HepG2 (cell line): ENCODE results near the gene TTC22. TPM values are rescaled to one million over a fixed set of nuclear protein-coding genes. Genes with fewer than 3 reads are reported as not detected.

Experiments used
- ATAC-seq: fragments of 200-7000 bp; cut with Tn5 transposase; 3 replicates; pipeline ENCODE4 v1.9.1; 2020; ENCODE audit warnings: mild to moderate bottlenecking, moderate library complexity
- BruUV-seq: library from RNA; stranded (reverse); fragments of 400-500 nt; replicated peaks from 2 replicates; lab custom pipeline; 2021; lab: Mats Ljungman, UMichigan
- CTCF ChIA-PET: fragments of 300-600 bp; formaldehyde crosslinking; extraction: SDS; loops from one replicate; lab custom pipeline; 2021; ENCODE audit warnings: low total read pairs, inconsistent platforms, low intra/inter-chr PET ratio; lab: Yijun Ruan, JAX
- POLR2A ChIA-PET: fragments of 350-600 bp; sonication (Branson Sonifier 250); formaldehyde crosslinking; loops from one replicate; lab custom pipeline; 2020; ENCODE audit warnings: antibody characterized with exemption, inconsistent platforms; lab: Yijun Ruan, JAX
- DNase-seq: peaks from one replicate; pipeline ENCODE4 v3.0.0-alpha.2; 2015; ENCODE audit warnings: low spot score
- FAIRE-seq: peaks from 3 replicates; lab custom pipeline; 2011; peaks lifted over from hg19 to GRCh38; lab: Jason Lieb, UNC
- H2AFZ ChIP-seq: one replicate; pipeline ENCODE4 v1.6.1; 2011; ENCODE audit warnings: low read length, inconsistent platforms
- H3K27ac ChIP-seq: fragments of 300-600 bp; 3 replicates; pipeline ENCODE4 v1.8.0; 2011; ENCODE audit warnings: mixed run types, mild to moderate bottlenecking, mixed read lengths, low read length, inconsistent platforms; ENCODE audit not compliant: insufficient read depth; ENCODE audit errors: extremely low read length
- H3K27me3 ChIP-seq, 2 experiments: fragments of 200-600 bp in 1 of 2; 2 replicates in 1 of 2; 3 replicates in 1 of 2; pipeline versions ENCODE4 v1.6.0 to v1.8.0; 2011; ENCODE audit warnings: low read length in 2 of 2, mild to moderate bottlenecking in 2 of 2, moderate library complexity in 2 of 2, inconsistent platforms in 1 of 2; ENCODE audit not compliant: insufficient read depth in 2 of 2, control insufficient read depth in 1 of 2
- H3K36me3 ChIP-seq, 2 experiments: fragments of 200-600 bp in 1 of 2; replicated peaks in 1 of 2; 2 replicates in 1 of 2; 3 replicates in 1 of 2; pipeline versions ENCODE4 v1.5.1 to v1.8.0; 2011; ENCODE audit warnings: low read length in 2 of 2, inconsistent platforms in 1 of 2; ENCODE audit not compliant: insufficient read depth in 2 of 2, control insufficient read depth in 1 of 2
- H3K4me1 ChIP-seq: 2 replicates; pipeline ENCODE4 v1.5.1; 2012; ENCODE audit warnings: low read length, inconsistent platforms; ENCODE audit not compliant: insufficient read depth
- H3K4me2 ChIP-seq: 2 replicates; pipeline ENCODE4 v1.6.0; 2011; ENCODE audit warnings: low read depth, low read length, inconsistent platforms
- H3K4me3 ChIP-seq, 3 experiments: fragments of 200-600 bp in 1 of 3; sonication (generic), shearing (Covaris generic) in 1 of 3; replicated peaks in 1 of 3; 2 replicates each; pipeline ENCODE4 v1.5.1; 2011 to 2016; ENCODE audit warnings: low read length in 3 of 3, inconsistent platforms in 2 of 3, low read depth in 2 of 3, mild to moderate bottlenecking in 2 of 3, control low read depth in 1 of 3, mixed read lengths in 1 of 3; ENCODE audit not compliant: insufficient read depth in 1 of 3
- H3K79me2 ChIP-seq: one replicate; pipeline ENCODE4 v1.6.1; 2011; ENCODE audit warnings: low read length, inconsistent platforms; ENCODE audit not compliant: insufficient read depth
- H3K9ac ChIP-seq: 2 replicates; pipeline ENCODE4 v1.6.0; 2011; ENCODE audit warnings: mild to moderate bottlenecking, low read depth, low read length, inconsistent platforms; ENCODE audit not compliant: insufficient read depth
- H3K9me3 ChIP-seq: 2 replicates; pipeline ENCODE4 v1.5.1; 2012; ENCODE audit warnings: mild to moderate bottlenecking, low read length
- H4K20me1 ChIP-seq: 2 replicates; pipeline ENCODE4 v1.6.0; 2011; ENCODE audit warnings: inconsistent platforms, mild to moderate bottlenecking, low read length, moderate library complexity; ENCODE audit not compliant: insufficient read depth
- CC2D1A ChIP-seq: sonication (generic); formaldehyde crosslinking; IDR thresholded peaks from 2 replicates; pipeline ENCODE4 v1.8.1; 2023; ENCODE audit warnings: mild to moderate bottlenecking, missing genetic modification reagents
- DNMT3B ChIP-seq: conservative IDR thresholded peaks from 2 replicates; pipeline ENCODE4 v1.6.1; 2016; ENCODE audit warnings: missing biosample characterization, control low read depth
- FOXM1 ChIP-seq: sonication (generic); formaldehyde crosslinking; IDR thresholded peaks from 2 replicates; pipeline ENCODE4 v1.5.0; 2020; ENCODE audit warnings: missing genetic modification reagents
- GATAD2A ChIP-seq: IDR thresholded peaks from 2 replicates; pipeline ENCODE4 v1.6.1; 2016
- ISL2 ChIP-seq: sonication (generic); formaldehyde crosslinking; IDR thresholded peaks from 2 replicates; pipeline ENCODE4 v1.5.0; 2020; ENCODE audit warnings: missing genetic modification reagents
- KDM1A ChIP-seq: IDR thresholded peaks from 2 replicates; pipeline ENCODE4 v1.6.1; 2016; ENCODE audit warnings: missing compliant biosample characterization
- MED1 ChIP-seq: sonication (generic); formaldehyde crosslinking; IDR thresholded peaks from 2 replicates; pipeline ENCODE4 v1.4.0; 2020; ENCODE audit warnings: missing genetic modification reagents
- NCOA1 ChIP-seq: sonication (generic); formaldehyde crosslinking; IDR thresholded peaks from 2 replicates; pipeline ENCODE4 v1.9.0; 2021; ENCODE audit warnings: missing genetic modification reagents
- PLSCR1 ChIP-seq: sonication (generic); formaldehyde crosslinking; IDR thresholded peaks from 2 replicates; pipeline ENCODE4 v1.5.0; 2020; ENCODE audit warnings: missing genetic modification reagents, mild to moderate bottlenecking, borderline replicate concordance
- POLR2A ChIP-seq, 2 experiments: IDR thresholded peaks; 2 replicates each; pipeline ENCODE4 v1.6.1; 2011; ENCODE audit warnings: low read depth in 2 of 2, low read length in 2 of 2, mild to moderate bottlenecking in 1 of 2, moderate library complexity in 1 of 2; ENCODE audit not compliant: insufficient read depth in 1 of 2
- TARDBP ChIP-seq: sonication (generic); formaldehyde crosslinking; IDR thresholded peaks from 2 replicates; pipeline ENCODE4 v1.8.0; 2022; ENCODE audit warnings: mild to moderate bottlenecking, missing genetic modification reagents
- ZNF205 ChIP-seq: IDR thresholded peaks from 2 replicates; pipeline ENCODE4 v1.6.1; 2018; ENCODE audit warnings: missing biosample characterization, missing genetic modification reagents
- ZNF3 ChIP-seq: IDR thresholded peaks from 2 replicates; pipeline ENCODE4 v1.7.0; 2017; ENCODE audit warnings: inconsistent platforms
- ZNF772 ChIP-seq: sonication (generic); formaldehyde crosslinking; IDR thresholded peaks from 2 replicates; pipeline ENCODE4 v1.5.0; 2020; ENCODE audit warnings: mild to moderate bottlenecking, missing genetic modification reagents
- WGBS: methylation state at CpG from one replicate; pipeline ENCODE4 v1.1.6; 2017; ENCODE audit warnings: low lambda C conversion rate; 5-methylcytosine and 5-hydroxymethylcytosine counted together
- in situ Hi-C: cut with HindIII; loops from 2 replicates; pipeline ENCODE4 v1.10.0; 2017; ENCODE audit warnings: low pct_unique_long_range_greater_than_20kb; ENCODE audit not compliant: extremely low pct_ligation_motif_present
- intact Hi-C: fragments of 100-400 bp; cut with micrococcal nuclease; formaldehyde crosslinking; loops from one replicate; pipeline ENCODE4 v1.10.0; 2022; ENCODE audit not compliant: unreplicated experiment
- polyA plus RNA-seq, 8 experiments: library from polyadenylated mRNA; depleted of rRNA in 3 of 8; stranded (reverse) in 7 of 8; unstranded in 1 of 8; fragments of >200 nt; fragmentation: Illumina TruSeq in 4 of 8; extraction: Trizol in 4 of 8; gene quantifications; 2 replicates each; pipeline versions ENCODE4 v1.2.1 to v1.2.3, GENCODE V29; 2011 to 2016; ENCODE audit warnings: low read depth in 4 of 8, missing spikeins in 1 of 8, mixed read lengths in 1 of 8; ENCODE audit not compliant: insufficient read depth in 1 of 8
- total RNA-seq, 5 experiments: library from RNA; depleted of rRNA; stranded (reverse); fragments of >200 nt; fragmentation: Illumina TruSeq; extraction: Trizol; gene quantifications; 2 replicates each; pipeline ENCODE4 v1.2.3, GENCODE V29; 2016; ENCODE audit warnings: low read depth in 1 of 5
- TF ChIP-seq, protein P1 (sequence below): sonication (generic); formaldehyde crosslinking; IDR thresholded peaks from 2 replicates; pipeline ENCODE4 v1.4.0; 2020; ENCODE audit warnings: missing genetic modification reagents, borderline replicate concordance
- TF ChIP-seq, protein P2 (sequence below): sonication (generic); formaldehyde crosslinking; IDR thresholded peaks from 2 replicates; pipeline ENCODE4 v1.5.1; 2020; ENCODE audit warnings: mild to moderate bottlenecking, missing genetic modification reagents, borderline replicate concordance

TTC22 gene
- total and polyA plus RNA-seq, 2 of the 13 experiments (the other 11 are each of a cell fraction or from before 2014, with no cell fraction given): not detected

DNA sequence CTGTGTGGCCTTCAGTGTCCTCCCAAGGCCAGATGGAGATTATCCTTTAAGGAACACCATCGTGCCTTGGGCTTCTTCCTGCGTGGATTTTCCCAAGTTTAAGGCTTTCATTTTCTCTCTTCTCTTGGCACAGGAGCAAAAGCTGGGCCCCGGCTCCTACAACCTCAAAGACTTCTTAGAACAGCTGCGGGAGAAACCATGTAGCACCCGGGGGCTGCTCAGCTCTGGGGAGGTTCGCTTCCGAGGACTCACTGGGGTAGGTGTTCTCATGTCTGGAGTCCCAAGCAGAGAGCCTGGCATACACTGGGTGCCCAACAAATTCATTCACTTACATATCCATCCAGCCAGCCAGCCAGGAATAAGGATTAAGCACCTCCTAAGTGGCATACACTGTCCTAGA is 6.6 kb upstream of the TTC22 start (continued):
- TF ChIP-seq FOXM1 (CRISPR knock-in tag) (no peak), ZNF3 (CRISPR knock-in tag) (no peak), POLR2A (IDR thresholded peaks at IDR 0.05; ENCODE audit: insufficient read depth in 1 of 2, low read depth in 2 of 2, low read length in 2 of 2) (no peak), KDM1A (CRISPR knock-in tag) (no peak), PLSCR1 (CRISPR knock-in tag) (no peak), GATAD2A (CRISPR knock-in tag) (no peak)
- TF ChIP-seq, protein P1, sequence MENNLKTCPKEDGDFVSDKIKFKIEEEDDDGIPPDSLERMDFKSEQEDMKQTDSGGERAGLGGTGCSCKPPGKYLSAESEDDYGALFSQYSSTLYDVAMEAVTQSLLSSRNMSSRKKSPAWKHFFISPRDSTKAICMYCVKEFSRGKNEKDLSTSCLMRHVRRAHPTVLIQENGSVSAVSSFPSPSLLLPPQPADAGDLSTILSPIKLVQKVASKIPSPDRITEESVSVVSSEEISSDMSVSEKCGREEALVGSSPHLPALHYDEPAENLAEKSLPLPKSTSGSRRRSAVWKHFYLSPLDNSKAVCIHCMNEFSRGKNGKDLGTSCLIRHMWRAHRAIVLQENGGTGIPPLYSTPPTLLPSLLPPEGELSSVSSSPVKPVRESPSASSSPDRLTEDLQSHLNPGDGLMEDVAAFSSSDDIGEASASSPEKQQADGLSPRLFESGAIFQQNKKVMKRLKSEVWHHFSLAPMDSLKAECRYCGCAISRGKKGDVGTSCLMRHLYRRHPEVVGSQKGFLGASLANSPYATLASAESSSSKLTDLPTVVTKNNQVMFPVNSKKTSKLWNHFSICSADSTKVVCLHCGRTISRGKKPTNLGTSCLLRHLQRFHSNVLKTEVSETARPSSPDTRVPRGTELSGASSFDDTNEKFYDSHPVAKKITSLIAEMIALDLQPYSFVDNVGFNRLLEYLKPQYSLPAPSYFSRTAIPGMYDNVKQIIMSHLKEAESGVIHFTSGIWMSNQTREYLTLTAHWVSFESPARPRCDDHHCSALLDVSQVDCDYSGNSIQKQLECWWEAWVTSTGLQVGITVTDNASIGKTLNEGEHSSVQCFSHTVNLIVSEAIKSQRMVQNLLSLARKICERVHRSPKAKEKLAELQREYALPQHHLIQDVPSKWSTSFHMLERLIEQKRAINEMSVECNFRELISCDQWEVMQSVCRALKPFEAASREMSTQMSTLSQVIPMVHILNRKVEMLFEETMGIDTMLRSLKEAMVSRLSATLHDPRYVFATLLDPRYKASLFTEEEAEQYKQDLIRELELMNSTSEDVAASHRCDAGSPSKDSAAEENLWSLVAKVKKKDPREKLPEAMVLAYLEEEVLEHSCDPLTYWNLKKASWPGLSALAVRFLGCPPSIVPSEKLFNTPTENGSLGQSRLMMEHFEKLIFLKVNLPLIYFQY: no peak

GRCh38 chr1:54806931-54807611 is 5.9 kb upstream of the TTC22 start:
- no peak overlapping the region for H3K9ac ChIP-seq
- BruUV-seq: no TSS peak
- H3K9me3 ChIP-seq: no peaks in the 10 kb centered on the region
- 15% methylated on average over 6 of the region's 11 CpGs for WGBS
- no peak for FAIRE-seq
- H3K27ac ChIP-seq: no peak overlapping the region
- in situ Hi-C loops (no loop called here), intact Hi-C loops (no loop called here)
- peaks cover 45% of the 10 kb centered on the region for H3K4me1 ChIP-seq
- POLR2A ChIA-PET: no interaction called here
- no peaks in the 10 kb centered on the region for H3K36me3 ChIP-seq
- H2AFZ ChIP-seq: no peak overlapping the region
- no peak overlapping the region for H3K4me3 ChIP-seq
- H3K27me3 ChIP-seq: peaks cover 0 to 4% of the 10 kb centered on the region in 2 experiments; a peak in 2 of 5 replicates
- no peaks in the 10 kb centered on the region for H3K79me2 ChIP-seq
- no peak for DNase-seq
- ATAC-seq: no peak
- H4K20me1 ChIP-seq: no peaks in the 10 kb centered on the region
- no peak overlapping the region for H3K4me2 ChIP-seq
- CTCF ChIA-PET: no interaction called here
- TF ChIP-seq CC2D1A (CRISPR knock-in tag): no peak
- TF ChIP-seq MED1 (CRISPR knock-in tag): no peak
- TF ChIP-seq, protein P2, sequence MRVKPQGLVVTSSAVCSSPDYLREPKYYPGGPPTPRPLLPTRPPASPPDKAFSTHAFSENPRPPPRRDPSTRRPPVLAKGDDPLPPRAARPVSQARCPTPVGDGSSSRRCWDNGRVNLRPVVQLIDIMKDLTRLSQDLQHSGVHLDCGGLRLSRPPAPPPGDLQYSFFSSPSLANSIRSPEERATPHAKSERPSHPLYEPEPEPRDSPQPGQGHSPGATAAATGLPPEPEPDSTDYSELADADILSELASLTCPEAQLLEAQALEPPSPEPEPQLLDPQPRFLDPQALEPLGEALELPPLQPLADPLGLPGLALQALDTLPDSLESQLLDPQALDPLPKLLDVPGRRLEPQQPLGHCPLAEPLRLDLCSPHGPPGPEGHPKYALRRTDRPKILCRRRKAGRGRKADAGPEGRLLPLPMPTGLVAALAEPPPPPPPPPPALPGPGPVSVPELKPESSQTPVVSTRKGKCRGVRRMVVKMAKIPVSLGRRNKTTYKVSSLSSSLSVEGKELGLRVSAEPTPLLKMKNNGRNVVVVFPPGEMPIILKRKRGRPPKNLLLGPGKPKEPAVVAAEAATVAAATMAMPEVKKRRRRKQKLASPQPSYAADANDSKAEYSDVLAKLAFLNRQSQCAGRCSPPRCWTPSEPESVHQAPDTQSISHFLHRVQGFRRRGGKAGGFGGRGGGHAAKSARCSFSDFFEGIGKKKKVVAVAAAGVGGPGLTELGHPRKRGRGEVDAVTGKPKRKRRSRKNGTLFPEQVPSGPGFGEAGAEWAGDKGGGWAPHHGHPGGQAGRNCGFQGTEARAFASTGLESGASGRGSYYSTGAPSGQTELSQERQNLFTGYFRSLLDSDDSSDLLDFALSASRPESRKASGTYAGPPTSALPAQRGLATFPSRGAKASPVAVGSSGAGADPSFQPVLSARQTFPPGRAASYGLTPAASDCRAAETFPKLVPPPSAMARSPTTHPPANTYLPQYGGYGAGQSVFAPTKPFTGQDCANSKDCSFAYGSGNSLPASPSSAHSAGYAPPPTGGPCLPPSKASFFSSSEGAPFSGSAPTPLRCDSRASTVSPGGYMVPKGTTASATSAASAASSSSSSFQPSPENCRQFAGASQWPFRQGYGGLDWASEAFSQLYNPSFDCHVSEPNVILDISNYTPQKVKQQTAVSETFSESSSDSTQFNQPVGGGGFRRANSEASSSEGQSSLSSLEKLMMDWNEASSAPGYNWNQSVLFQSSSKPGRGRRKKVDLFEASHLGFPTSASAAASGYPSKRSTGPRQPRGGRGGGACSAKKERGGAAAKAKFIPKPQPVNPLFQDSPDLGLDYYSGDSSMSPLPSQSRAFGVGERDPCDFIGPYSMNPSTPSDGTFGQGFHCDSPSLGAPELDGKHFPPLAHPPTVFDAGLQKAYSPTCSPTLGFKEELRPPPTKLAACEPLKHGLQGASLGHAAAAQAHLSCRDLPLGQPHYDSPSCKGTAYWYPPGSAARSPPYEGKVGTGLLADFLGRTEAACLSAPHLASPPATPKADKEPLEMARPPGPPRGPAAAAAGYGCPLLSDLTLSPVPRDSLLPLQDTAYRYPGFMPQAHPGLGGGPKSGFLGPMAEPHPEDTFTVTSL (CRISPR knock-in tag): no peak
- no peak for TF ChIP-seq NCOA1 (CRISPR knock-in tag)
- no peak for TF ChIP-seq ZNF772 (CRISPR knock-in tag)
- no peak for TF ChIP-seq ZNF205
- no peak for TF ChIP-seq ISL2
- no peak for TF ChIP-seq DNMT3B (CRISPR knock-in tag)
- TF ChIP-seq TARDBP: no peak
